SK-N-DZ (cell line): ENCODE data around the gene CENPX.

ENCODE experiments used
- DNase-seq: peaks from one replicate; pipeline ENCODE4 v3.0.0-alpha.2; 2015; ENCODE audit warnings: low spot score

CENPX gene

GRCh38 chr17:82023447-82024241 lies 966 bp upstream of the CENPX start:
- DNase-seq, result no peak

- DNase-seq, result peak; percentile 100
These were observed 336 bp upstream of the CENPX start, which contains the start of gene LRRC45 for GRCh38 chr17:82022981-82023446. LRRC45 (plus strand) TSS chr17:82023305; CDS start chr17:82023644, 339 bp downstream.

GRCh38 chr17:82021900-82022309 lies 773 bp downstream of the CENPX start:
- no peak for DNase-seq

- peak; percentile 85 for DNase-seq
These were observed 1.4 kb downstream of the CENPX start for GRCh38 chr17:82021107-82021899.

- DNase-seq, result no peak
These were observed 2.0 kb downstream of the CENPX start for GRCh38 chr17:82020572-82021106.

GRCh38 chr17:82019690-82020571 lies 2.7 kb downstream of the CENPX start:
- DNase-seq, result peak; percentile 81

- DNase-seq, result no peak
These were observed 3.5 kb downstream of the CENPX start for GRCh38 chr17:82018989-82019689.

- no peak for DNase-seq
These were observed 4.3 kb downstream of the CENPX start for GRCh38 chr17:82018152-82018988.

GRCh38 chr17:82017612-82018151 lies 5.0 kb downstream of the CENPX start:
- no peak for DNase-seq

GRCh38 chr17:82016875-82017459 lies 5.7 kb downstream of the CENPX start:
- no peak for DNase-seq

- no peak for DNase-seq
These were observed 6.4 kb downstream of the CENPX start for GRCh38 chr17:82016061-82016874.

- DNase-seq, result no peak
These were observed 7.2 kb downstream of the CENPX start for GRCh38 chr17:82015311-82015971.

GRCh38 chr17:82014971-82015310 lies 7.7 kb downstream of the CENPX start:
- DNase-seq, result no peak

- no peak for DNase-seq
These were observed 8.2 kb downstream of the CENPX start for GRCh38 chr17:82014432-82014831.

- no peak for DNase-seq
These were observed 8.8 kb downstream of the CENPX start for GRCh38 chr17:82013772-82014321.

- DNase-seq, result no peak
These were observed 9.3 kb downstream of the CENPX start for GRCh38 chr17:82013341-82013740.

- no peak for DNase-seq
These were observed 9.9 kb downstream of the CENPX start for GRCh38 chr17:82012640-82013295.
